Natural killer cell (primary cell): ENCODE measurements around the gene CSMD2. TPM values are rescaled to one million over a fixed set of nuclear protein-coding genes. Genes with fewer than 3 reads are reported as not detected.

Source experiments
- ATAC-seq, 3 donors: fragments of 150-1000 bp in 2 of 3; fragments of 200-7000 bp in 1 of 3; cut with Tn5 transposase; 1 replicate in 1 of 3; 2 replicates in 2 of 3; pipeline ENCODE4 v1.10.0; 2021; ENCODE audit warnings: mild to moderate bottlenecking in 2 of 3, moderate library complexity in 2 of 3
- DNase-seq, 2 donors: peaks; one replicate each; pipeline versions ENCODE4 v3.0.0 to v3.0.0-alpha.2; 2013 to 2021; ENCODE audit warnings: mixed read lengths in 1 of 2
- H3K27ac ChIP-seq: one replicate; pipeline ENCODE4 v1.5.1; 2013; ENCODE audit warnings: mild to moderate bottlenecking, low read length
- H3K27me3 ChIP-seq: one replicate; pipeline ENCODE4 v1.6.1; 2013; ENCODE audit warnings: low read length; ENCODE audit not compliant: control insufficient read depth, insufficient read depth
- H3K36me3 ChIP-seq: one replicate; pipeline ENCODE4 v1.6.1; 2013; ENCODE audit warnings: low read length; ENCODE audit not compliant: control insufficient read depth, insufficient read depth
- H3K4me1 ChIP-seq: one replicate; pipeline ENCODE4 v1.6.1; 2013; ENCODE audit warnings: low read length; ENCODE audit not compliant: control insufficient read depth, insufficient read depth
- H3K4me3 ChIP-seq: one replicate; pipeline ENCODE4 v1.5.1; 2013; ENCODE audit warnings: low read length
- H3K9me3 ChIP-seq: one replicate; pipeline ENCODE4 v1.6.1; 2013; ENCODE audit warnings: low read length; ENCODE audit not compliant: control insufficient read depth, insufficient read depth
- H3K27ac Mint-ChIP-seq, 2 donors: one replicate each; pipeline ENCODE4 v1.8.0; 2022; ENCODE audit warnings: mild to moderate bottlenecking in 2 of 2, mixed read lengths in 2 of 2, moderate library complexity in 1 of 2
- H3K27me3 Mint-ChIP-seq, 2 donors: one replicate each; pipeline ENCODE4 v1.8.0; 2022; ENCODE audit warnings: low read depth in 2 of 2, mixed read lengths in 2 of 2
- H3K36me3 Mint-ChIP-seq: one replicate; pipeline ENCODE4 v1.8.0; 2022; ENCODE audit warnings: mixed read lengths
- H3K4me1 Mint-ChIP-seq, 2 donors: one replicate each; pipeline ENCODE4 v1.8.0; 2022; ENCODE audit warnings: mixed read lengths in 2 of 2
- H3K4me3 Mint-ChIP-seq: one replicate; pipeline ENCODE4 v1.8.0; 2022; ENCODE audit warnings: mild to moderate bottlenecking, moderate library complexity, mixed read lengths
- H3K9me3 Mint-ChIP-seq, 2 donors: one replicate each; pipeline ENCODE4 v1.8.0; 2022; ENCODE audit warnings: mixed read lengths in 2 of 2
- WGBS: methylation state at CpG from one replicate; pipeline ENCODE4 v1.1.7; 2013; ENCODE audit warnings: missing lambda C conversion rate; ENCODE audit not compliant: insufficient coverage; 5-methylcytosine and 5-hydroxymethylcytosine counted together
- intact Hi-C: fragments of 100-400 bp; cut with micrococcal nuclease; formaldehyde crosslinking; loops from one replicate; pipeline ENCODE4 v1.14.2; 2022
- total RNA-seq, 4 donors: library from RNA; stranded (reverse); fragments of 120-200 nt in 1 of 4; gene quantifications; one replicate each; pipeline versions ENCODE4 v1.2.3 to v1.2.4, GENCODE V29; 2013 to 2022
- TF ChIP-seq, protein P1 (sequence below): fragments of 200-600 bp; IDR thresholded peaks from one replicate; pipeline ENCODE4 v1.8.0; 2022; ENCODE audit warnings: antibody characterized with exemption

The CSMD2 gene
- total RNA-seq, 3 donors from 2014 or later (not counting 1 experiment from before 2014, with no cell fraction given) = not detected

DNA sequence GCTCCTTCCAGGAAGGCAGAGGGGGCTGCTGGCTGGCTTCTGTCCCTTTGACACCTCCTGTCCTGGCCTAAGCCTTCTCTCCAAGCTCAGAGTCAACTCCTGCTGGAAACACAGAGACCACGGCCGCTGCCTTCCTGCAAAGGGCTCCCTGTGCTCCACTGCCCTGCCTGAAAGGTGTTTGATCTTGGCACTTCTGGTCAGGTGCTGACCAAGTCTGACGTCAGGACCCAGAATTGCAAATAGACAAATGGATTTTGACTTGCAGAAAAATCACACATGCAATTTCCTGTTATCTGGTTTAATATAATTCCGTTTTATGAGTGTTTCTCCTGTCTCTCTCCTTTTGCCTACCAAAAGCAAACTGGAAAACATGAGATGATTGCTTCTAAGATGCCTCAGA, 387.7 kb downstream of the CSMD2 start:
- DNase-seq (no peak), ATAC-seq (no peak)
- TF ChIP-seq, protein P1, sequence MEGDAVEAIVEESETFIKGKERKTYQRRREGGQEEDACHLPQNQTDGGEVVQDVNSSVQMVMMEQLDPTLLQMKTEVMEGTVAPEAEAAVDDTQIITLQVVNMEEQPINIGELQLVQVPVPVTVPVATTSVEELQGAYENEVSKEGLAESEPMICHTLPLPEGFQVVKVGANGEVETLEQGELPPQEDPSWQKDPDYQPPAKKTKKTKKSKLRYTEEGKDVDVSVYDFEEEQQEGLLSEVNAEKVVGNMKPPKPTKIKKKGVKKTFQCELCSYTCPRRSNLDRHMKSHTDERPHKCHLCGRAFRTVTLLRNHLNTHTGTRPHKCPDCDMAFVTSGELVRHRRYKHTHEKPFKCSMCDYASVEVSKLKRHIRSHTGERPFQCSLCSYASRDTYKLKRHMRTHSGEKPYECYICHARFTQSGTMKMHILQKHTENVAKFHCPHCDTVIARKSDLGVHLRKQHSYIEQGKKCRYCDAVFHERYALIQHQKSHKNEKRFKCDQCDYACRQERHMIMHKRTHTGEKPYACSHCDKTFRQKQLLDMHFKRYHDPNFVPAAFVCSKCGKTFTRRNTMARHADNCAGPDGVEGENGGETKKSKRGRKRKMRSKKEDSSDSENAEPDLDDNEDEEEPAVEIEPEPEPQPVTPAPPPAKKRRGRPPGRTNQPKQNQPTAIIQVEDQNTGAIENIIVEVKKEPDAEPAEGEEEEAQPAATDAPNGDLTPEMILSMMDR = no peak
- 81% methylated on average over 4 of the region's 4 CpGs for WGBS
- Mint-ChIP-seq H3K27me3 (peaks cover 5 to 11% of the 10 kb centered on the region in 2 donors), H3K4me1 (no peaks in the 10 kb centered on the region), H3K36me3 (no peaks in the 10 kb centered on the region), H3K4me3 (no peak overlapping the region), H3K9me3 (no peaks in the 10 kb centered on the region), H3K27ac (no peak overlapping the region)
- Histone ChIP-seq H3K27me3 (no peaks in the 10 kb centered on the region), H3K4me3 (no peak overlapping the region), H3K4me1 (no peaks in the 10 kb centered on the region), H3K9me3 (no peaks in the 10 kb centered on the region), H3K27ac (no peak overlapping the region), H3K36me3 (no peaks in the 10 kb centered on the region)
- intact Hi-C loops = no loop called here

DNA sequence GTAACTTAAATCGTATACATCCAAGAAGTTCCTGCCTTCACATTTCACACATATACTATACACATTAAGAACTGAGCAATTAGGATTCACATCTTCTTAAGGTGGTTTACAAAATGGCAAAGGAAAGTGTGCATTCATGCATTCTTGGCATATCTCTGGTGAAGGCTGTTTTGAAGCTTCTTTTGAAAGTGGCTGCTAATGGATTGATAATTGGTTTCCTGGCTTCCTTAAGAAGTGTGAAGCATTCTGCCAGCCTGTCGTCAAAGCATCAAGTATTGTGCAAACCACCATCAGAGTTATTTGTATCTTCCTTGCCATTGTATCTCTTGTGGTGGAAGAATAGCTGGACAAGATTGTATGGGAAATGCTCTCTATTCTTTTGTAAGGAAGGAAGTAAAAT, 396.2 kb downstream of the CSMD2 start:
- Histone ChIP-seq H3K36me3 (no peaks in the 10 kb centered on the region), H3K27ac (no peak overlapping the region), H3K9me3 (no peaks in the 10 kb centered on the region), H3K4me3 (no peak overlapping the region), H3K27me3 (no peaks in the 10 kb centered on the region), H3K4me1 (no peaks in the 10 kb centered on the region)
- no peak overlapping the region for H3K27ac Mint-ChIP-seq
- no peaks in the 10 kb centered on the region for H3K9me3 Mint-ChIP-seq
- H3K27me3 Mint-ChIP-seq = peaks cover 20 to 22% of the 10 kb centered on the region in 2 donors
- intact Hi-C loops = no loop called here
- H3K4me3 Mint-ChIP-seq = no peak overlapping the region
- H3K36me3 Mint-ChIP-seq = no peaks in the 10 kb centered on the region
- TF ChIP-seq, protein P1 = no peak
- 50% methylated on average over 2 of the region's 2 CpGs for WGBS
- no peaks in the 10 kb centered on the region for H3K4me1 Mint-ChIP-seq
- no peak for DNase-seq
- no peak for ATAC-seq

DNA sequence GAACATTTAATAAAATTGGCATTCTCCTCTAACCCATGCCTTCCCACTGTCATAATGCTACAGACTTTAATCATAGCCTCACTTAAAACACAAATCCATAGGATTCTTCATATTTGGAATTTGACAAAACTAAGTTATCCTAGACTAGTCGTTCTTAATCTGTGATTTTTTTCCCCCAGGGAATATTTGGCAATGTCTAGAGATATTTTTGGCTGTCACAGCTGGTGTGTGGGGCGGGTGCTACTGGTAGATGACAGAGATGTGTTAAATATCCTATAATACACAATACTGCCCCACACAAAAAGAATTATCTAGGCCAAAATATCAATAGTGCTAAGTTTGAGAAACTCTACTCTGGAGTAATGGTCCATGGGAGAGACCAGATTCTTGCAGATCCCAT, 396.9 kb downstream of the CSMD2 start:
- WGBS = no CpG with 5 or more reads among the region's 2 CpGs
- H3K27me3 Mint-ChIP-seq = peaks cover 17 to 19% of the 10 kb centered on the region in 2 donors

DNA sequence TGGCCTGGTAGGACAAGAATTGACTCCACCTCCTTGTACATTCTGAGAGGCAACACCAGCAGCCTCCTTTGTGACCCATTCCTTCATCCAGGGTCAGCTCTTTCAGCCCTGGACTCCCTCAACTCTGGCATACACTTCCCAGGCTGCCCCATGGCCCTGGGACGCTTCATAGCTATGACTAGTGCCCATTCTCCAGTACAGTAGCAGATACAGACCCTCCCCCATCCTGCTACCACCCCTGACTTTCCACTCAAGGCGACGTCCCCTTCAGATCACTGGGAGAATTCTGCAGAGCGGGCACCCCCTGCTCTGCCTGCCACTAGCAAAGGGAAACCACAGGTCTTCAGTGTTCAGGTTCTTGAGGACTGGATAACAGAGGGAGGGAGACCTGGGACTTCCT, 400.9 kb downstream of the CSMD2 start:
- Histone ChIP-seq H3K4me1 (no peaks in the 10 kb centered on the region), H3K4me3 (no peak overlapping the region), H3K9me3 (no peaks in the 10 kb centered on the region), H3K36me3 (no peaks in the 10 kb centered on the region), H3K27me3 (no peaks in the 10 kb centered on the region), H3K27ac (no peak overlapping the region)
- 73% methylated on average over 4 of the region's 4 CpGs for WGBS
- H3K27me3 Mint-ChIP-seq = peaks cover 11 to 18% of the 10 kb centered on the region in 2 donors
- DNase-seq = no peak
- intact Hi-C loops = no loop called here
- ATAC-seq = no peak
- H3K27ac Mint-ChIP-seq = no peak overlapping the region
- H3K4me3 Mint-ChIP-seq = no peak overlapping the region
- H3K36me3 Mint-ChIP-seq = no peaks in the 10 kb centered on the region
- TF ChIP-seq, protein P1 = no peak
- H3K9me3 Mint-ChIP-seq = no peaks in the 10 kb centered on the region
- no peaks in the 10 kb centered on the region for H3K4me1 Mint-ChIP-seq

More for the DNA sequence above, 396.9 kb downstream of the CSMD2 start:
- ATAC-seq = no peak
- intact Hi-C loops = no loop called here
- Histone ChIP-seq H3K36me3 (no peaks in the 10 kb centered on the region), H3K9me3 (no peaks in the 10 kb centered on the region), H3K27ac (no peak overlapping the region), H3K4me1 (no peaks in the 10 kb centered on the region), H3K4me3 (no peak overlapping the region), H3K27me3 (no peaks in the 10 kb centered on the region)
- TF ChIP-seq, protein P1 = no peak
- no peak for DNase-seq
- Mint-ChIP-seq H3K4me1 (no peaks in the 10 kb centered on the region), H3K9me3 (no peaks in the 10 kb centered on the region), H3K36me3 (no peaks in the 10 kb centered on the region), H3K27ac (no peak overlapping the region), H3K4me3 (no peak overlapping the region)
